Neural cell (in vitro differentiated cells): Measurements from ENCODE around the gene PNPLA7. TPM values are rescaled to one million over a fixed set of nuclear protein-coding genes. Genes with fewer than 3 reads are reported as not detected.

Experiments used
- H2AFZ ChIP-seq: fragments of 200-600, 300-800 bp; sonication (generic), shearing (Covaris generic); 2 replicates; pipeline ENCODE4 v1.6.0; 2014; ENCODE audit warnings: low read depth, mild to moderate bottlenecking, antibody characterized with exemption, low read length, moderate library complexity
- H3F3A ChIP-seq: fragments of 200-600 bp; shearing (Covaris generic); 2 replicates; pipeline ENCODE4 v1.6.1; 2016; ENCODE audit warnings: mild to moderate bottlenecking, moderate library complexity, mixed read lengths, antibody characterized with exemption, low read length; ENCODE audit not compliant: insufficient read depth, poor library complexity, severe bottlenecking
- H3K27ac ChIP-seq: fragments of 200-600, 300-800 bp; sonication (generic), shearing (Covaris generic); 2 replicates; pipeline ENCODE4 v1.5.1; 2014; ENCODE audit warnings: mild to moderate bottlenecking, low read length, moderate library complexity
- H3K27me3 ChIP-seq: fragments of 300-800, 200-600 bp; sonication (generic), shearing (Covaris generic); 2 replicates; pipeline ENCODE4 v1.6.0; 2014; ENCODE audit warnings: mild to moderate bottlenecking, low read depth, low read length, moderate library complexity; ENCODE audit not compliant: insufficient read depth
- H3K36me3 ChIP-seq: fragments of 300-800, 200-600 bp; sonication (generic), shearing (Covaris generic); 2 replicates; pipeline ENCODE4 v1.5.1; 2014; ENCODE audit warnings: mild to moderate bottlenecking, antibody characterized with exemption, low read length, moderate library complexity; ENCODE audit not compliant: insufficient read depth
- H3K4me2 ChIP-seq: fragments of 300-800, 200-600 bp; sonication (generic), shearing (Covaris generic); 2 replicates; pipeline ENCODE4 v1.6.0; 2014; ENCODE audit warnings: mild to moderate bottlenecking, low read length
- H3K4me3 ChIP-seq: fragments of 300-800, 200-600 bp; sonication (generic), shearing (Covaris generic); 2 replicates; pipeline ENCODE4 v1.5.1; 2014; ENCODE audit warnings: mild to moderate bottlenecking, low read length, moderate library complexity
- H3K79me2 ChIP-seq: fragments of 200-600 bp; shearing (Covaris generic); replicated peaks from 2 replicates; pipeline ENCODE4 v1.6.0; 2014; ENCODE audit warnings: mild to moderate bottlenecking, low read length, moderate library complexity; ENCODE audit not compliant: insufficient read depth
- H3K9ac ChIP-seq: fragments of 300-800, 200-600 bp; sonication (generic), shearing (Covaris generic); 2 replicates; pipeline ENCODE4 v1.6.1; 2016; ENCODE audit warnings: mild to moderate bottlenecking, low read length, mixed read lengths
- H3K9me2 ChIP-seq: fragments of 200-600 bp; shearing (Covaris generic); 2 replicates; pipeline ENCODE4 v1.6.1; 2016; ENCODE audit warnings: mild to moderate bottlenecking, low read length, mixed read lengths; ENCODE audit not compliant: insufficient read depth
- H3K9me3 ChIP-seq: fragments of 200-600, 300-800 bp; sonication (generic), shearing (Covaris generic); 2 replicates; pipeline ENCODE4 v1.6.1; 2016; ENCODE audit warnings: mild to moderate bottlenecking, mixed run types, low read length, moderate library complexity, mixed read lengths
- H4K20me1 ChIP-seq: fragments of 200-600 bp; shearing (Covaris generic); 2 replicates; pipeline ENCODE4 v1.6.1; 2016; ENCODE audit warnings: mild to moderate bottlenecking, mixed run types; ENCODE audit not compliant: insufficient read depth
- CTCF ChIP-seq: fragments of 450-650 bp; IDR thresholded peaks from 2 replicates; pipeline ENCODE4 v1.5.1; 2014; ENCODE audit warnings: antibody characterized with exemption, mild to moderate bottlenecking, moderate library complexity; ENCODE audit not compliant: poor library complexity, severe bottlenecking
- EP300 ChIP-seq: fragments of 450-650 bp; conservative IDR thresholded peaks from 2 replicates; pipeline ENCODE4 v1.6.1; 2014; ENCODE audit warnings: antibody characterized with exemption, mild to moderate bottlenecking, moderate library complexity; ENCODE audit not compliant: poor library complexity, severe bottlenecking
- EZH2 ChIP-seq: fragments of 200-600, 300-800 bp; shearing (Covaris generic), sonication (generic); IDR thresholded peaks from 2 replicates; pipeline ENCODE4 v1.6.1; 2014; ENCODE audit warnings: antibody characterized with exemption, low read length, borderline replicate concordance, mild to moderate bottlenecking; ENCODE audit not compliant: insufficient read depth, poor library complexity, severe bottlenecking
- MXI1 ChIP-seq: fragments of 450-650 bp; conservative IDR thresholded peaks from 2 replicates; pipeline ENCODE4 v1.6.1; 2014; ENCODE audit warnings: antibody characterized with exemption, mild to moderate bottlenecking; ENCODE audit not compliant: poor library complexity, severe bottlenecking
- POLR2AphosphoS5 ChIP-seq: IDR thresholded peaks from 2 replicates; pipeline ENCODE4 v1.6.1; 2012
- RAD21 ChIP-seq: fragments of 450-650 bp; conservative IDR thresholded peaks from 2 replicates; pipeline ENCODE4 v1.6.1; 2014; ENCODE audit warnings: antibody characterized with exemption, mild to moderate bottlenecking, moderate library complexity
- REST ChIP-seq: IDR thresholded peaks from 2 replicates; pipeline ENCODE4 v1.6.1; 2012; ENCODE audit warnings: borderline replicate concordance
- SMC3 ChIP-seq: fragments of 450-650 bp; conservative IDR thresholded peaks from 2 replicates; pipeline ENCODE4 v1.6.1; 2014; ENCODE audit warnings: antibody characterized with exemption, mild to moderate bottlenecking, moderate library complexity; ENCODE audit not compliant: poor library complexity
- TAF1 ChIP-seq: IDR thresholded peaks from 2 replicates; pipeline ENCODE4 v1.6.1; 2012; ENCODE audit warnings: low read depth
- polyA plus RNA-seq: library from polyadenylated mRNA; depleted of rRNA; stranded (reverse); fragments of >200 nt; gene quantifications from 2 replicates; pipeline ENCODE4 v1.2.3, GENCODE V29; 2014

Gene PNPLA7
- polyA plus RNA-seq, 1 donor from 2014 or later, result 0.72 TPM

GRCh38 chr9:137459601-137460362 is 90.4 kb downstream of the PNPLA7 start:
- Histone ChIP-seq H3K36me3 (no peaks in the 10 kb centered on the region), H3K4me3 (peak overlapping the region; percentile 58), H3K27ac (peak overlapping the region; percentile 50)

More at GRCh38 chr9:137459601-137460362, 90.4 kb downstream of the PNPLA7 start:
- Histone ChIP-seq H3F3A (no peaks in the 10 kb centered on the region), H3K27me3 (no peaks in the 10 kb centered on the region), H3K9me2 (no peaks in the 10 kb centered on the region), H3K79me2 (no peaks in the 10 kb centered on the region), H2AFZ (peak overlapping the region; percentile 74), H4K20me1 (no peaks in the 10 kb centered on the region), H3K4me2 (peak overlapping the region; percentile 36), H3K9me3 (no peaks in the 10 kb centered on the region), H3K9ac (peak overlapping the region; percentile 85)
- TF ChIP-seq CTCF, result no peak
- TF ChIP-seq REST, result no peak
- TF ChIP-seq MXI1, result no peak
- TF ChIP-seq EZH2, result no peak
- no peak for TF ChIP-seq RAD21
- no peak for TF ChIP-seq EP300
- no peak for TF ChIP-seq TAF1
- no peak for TF ChIP-seq SMC3
- TF ChIP-seq POLR2AphosphoS5, result no peak
